GM23338 (cell line): ENCODE data around the gene STK32C. TPM values are rescaled to one million over a fixed set of nuclear protein-coding genes. Genes with fewer than 3 reads are reported as not detected.

ENCODE experiments used
- CREB1 ChIP-seq: fragments of 250-450 bp; sonication (Bioruptor Pico); IDR thresholded peaks from 2 replicates; pipeline ENCODE4 v1.5.0; 2020; ENCODE audit warnings: low read depth, mild to moderate bottlenecking, moderate library complexity
- EZH2 ChIP-seq: fragments of 200-600 bp; sonication (generic); IDR thresholded peaks from one replicate; pipeline ENCODE4 v1.8.0; 2017; ENCODE audit warnings: antibody characterized with exemption, mild to moderate bottlenecking, low read depth; ENCODE audit not compliant: unreplicated experiment
- EZH2phosphoT487 ChIP-seq: fragments of 200-600 bp; sonication (generic); IDR thresholded peaks from one replicate; pipeline ENCODE4 v1.8.1; 2018; ENCODE audit warnings: antibody characterized with exemption; ENCODE audit not compliant: unreplicated experiment
- JUNB ChIP-seq: IDR thresholded peaks from one replicate; pipeline ENCODE4 v1.6.1; 2016; ENCODE audit warnings: antibody characterized with exemption; ENCODE audit not compliant: unreplicated experiment
- STAT1 ChIP-seq: IDR thresholded peaks from one replicate; pipeline ENCODE4 v1.6.1; 2016; ENCODE audit warnings: antibody characterized with exemption; ENCODE audit not compliant: unreplicated experiment
- ZNF114 ChIP-seq: fragments of 250-450 bp; sonication (Bioruptor Pico); IDR thresholded peaks from 2 replicates; pipeline ENCODE4 v1.5.0; 2020; ENCODE audit warnings: mild to moderate bottlenecking, moderate library complexity
- ZNF331 ChIP-seq: fragments of 250-450 bp; sonication (Bioruptor Pico); IDR thresholded peaks from 2 replicates; pipeline ENCODE4 v1.5.0; 2020; ENCODE audit warnings: low read depth, mild to moderate bottlenecking, moderate library complexity
- polyA plus RNA-seq: library from polyadenylated mRNA; unstranded; fragments of >200 nt; fragmentation: Nextera tagmentation; extraction: Ambion mirVana; gene quantifications from 2 replicates; pipeline ENCODE4 v1.2.1, GENCODE V29; 2016
- total RNA-seq: library from RNA; depleted of rRNA; stranded (reverse); fragments of >200 nt; shearing (Covaris generic); gene quantifications from 2 replicates; pipeline ENCODE4 v1.2.3, GENCODE V29; 2014
- TF ChIP-seq, protein P1 (sequence below): fragments of 250-450 bp; sonication (Bioruptor Pico); IDR thresholded peaks from 2 replicates; pipeline ENCODE4 v1.5.0; 2020; ENCODE audit warnings: mild to moderate bottlenecking, moderate library complexity
- TF ChIP-seq, protein P2 (sequence below): IDR thresholded peaks from 2 replicates; pipeline ENCODE4 v1.6.1; 2016; ENCODE audit warnings: antibody characterized with exemption
- TF ChIP-seq, protein P3 (sequence below), 2 experiments: fragments of 200-600 bp in 1 of 2; sonication (generic) in 1 of 2; conservative IDR thresholded peaks; 2 replicates each; pipeline versions ENCODE4 v1.5.1 to v1.6.1; 2016 to 2017; ENCODE audit warnings: antibody characterized with exemption in 2 of 2, low read depth in 2 of 2, mild to moderate bottlenecking in 2 of 2, moderate library complexity in 1 of 2

The STK32C gene
- total and polyA plus RNA-seq, 2 experiments from 2014 or later: 10.2 to 20.5 TPM

DNA sequence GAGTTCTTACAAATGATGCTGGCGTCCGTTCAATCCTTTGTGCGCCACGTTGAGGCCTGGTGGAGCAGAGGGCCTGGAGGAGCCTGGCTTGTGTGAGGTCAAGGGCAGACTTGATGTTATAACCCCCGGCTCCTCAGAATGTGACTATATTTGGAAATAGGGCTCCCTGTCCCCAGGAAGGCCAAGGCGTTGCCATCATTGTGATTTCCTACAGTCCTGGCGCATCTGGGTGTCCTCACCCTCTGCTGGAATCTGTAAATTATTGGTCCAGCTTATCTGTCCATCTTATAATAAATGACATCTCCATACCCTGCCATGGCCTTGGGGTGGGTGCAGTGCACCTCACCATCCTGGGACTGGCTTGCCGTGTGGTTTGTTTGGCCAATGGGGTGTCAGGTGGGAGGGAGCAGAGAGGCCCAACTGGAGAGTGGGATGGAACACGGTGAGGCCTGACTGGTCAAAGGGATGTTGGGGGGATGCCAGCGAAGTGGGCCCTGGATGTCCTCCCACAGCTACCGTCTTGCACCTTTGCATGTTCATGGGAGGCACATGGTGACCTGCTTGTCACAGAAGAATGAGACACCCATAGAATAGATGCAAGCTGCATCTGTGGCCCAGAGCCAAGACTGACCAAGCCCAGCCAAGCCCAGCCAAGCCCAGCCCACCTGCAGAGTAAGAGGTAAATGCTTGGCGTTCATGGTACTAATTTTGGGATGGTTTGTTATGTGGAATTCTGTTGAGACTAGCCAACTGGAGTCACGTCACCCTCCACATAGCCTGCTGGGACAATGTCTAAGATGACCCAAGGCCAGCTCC lies 13.1 kb upstream of the STK32C start (continued):
- TF ChIP-seq, protein P1, sequence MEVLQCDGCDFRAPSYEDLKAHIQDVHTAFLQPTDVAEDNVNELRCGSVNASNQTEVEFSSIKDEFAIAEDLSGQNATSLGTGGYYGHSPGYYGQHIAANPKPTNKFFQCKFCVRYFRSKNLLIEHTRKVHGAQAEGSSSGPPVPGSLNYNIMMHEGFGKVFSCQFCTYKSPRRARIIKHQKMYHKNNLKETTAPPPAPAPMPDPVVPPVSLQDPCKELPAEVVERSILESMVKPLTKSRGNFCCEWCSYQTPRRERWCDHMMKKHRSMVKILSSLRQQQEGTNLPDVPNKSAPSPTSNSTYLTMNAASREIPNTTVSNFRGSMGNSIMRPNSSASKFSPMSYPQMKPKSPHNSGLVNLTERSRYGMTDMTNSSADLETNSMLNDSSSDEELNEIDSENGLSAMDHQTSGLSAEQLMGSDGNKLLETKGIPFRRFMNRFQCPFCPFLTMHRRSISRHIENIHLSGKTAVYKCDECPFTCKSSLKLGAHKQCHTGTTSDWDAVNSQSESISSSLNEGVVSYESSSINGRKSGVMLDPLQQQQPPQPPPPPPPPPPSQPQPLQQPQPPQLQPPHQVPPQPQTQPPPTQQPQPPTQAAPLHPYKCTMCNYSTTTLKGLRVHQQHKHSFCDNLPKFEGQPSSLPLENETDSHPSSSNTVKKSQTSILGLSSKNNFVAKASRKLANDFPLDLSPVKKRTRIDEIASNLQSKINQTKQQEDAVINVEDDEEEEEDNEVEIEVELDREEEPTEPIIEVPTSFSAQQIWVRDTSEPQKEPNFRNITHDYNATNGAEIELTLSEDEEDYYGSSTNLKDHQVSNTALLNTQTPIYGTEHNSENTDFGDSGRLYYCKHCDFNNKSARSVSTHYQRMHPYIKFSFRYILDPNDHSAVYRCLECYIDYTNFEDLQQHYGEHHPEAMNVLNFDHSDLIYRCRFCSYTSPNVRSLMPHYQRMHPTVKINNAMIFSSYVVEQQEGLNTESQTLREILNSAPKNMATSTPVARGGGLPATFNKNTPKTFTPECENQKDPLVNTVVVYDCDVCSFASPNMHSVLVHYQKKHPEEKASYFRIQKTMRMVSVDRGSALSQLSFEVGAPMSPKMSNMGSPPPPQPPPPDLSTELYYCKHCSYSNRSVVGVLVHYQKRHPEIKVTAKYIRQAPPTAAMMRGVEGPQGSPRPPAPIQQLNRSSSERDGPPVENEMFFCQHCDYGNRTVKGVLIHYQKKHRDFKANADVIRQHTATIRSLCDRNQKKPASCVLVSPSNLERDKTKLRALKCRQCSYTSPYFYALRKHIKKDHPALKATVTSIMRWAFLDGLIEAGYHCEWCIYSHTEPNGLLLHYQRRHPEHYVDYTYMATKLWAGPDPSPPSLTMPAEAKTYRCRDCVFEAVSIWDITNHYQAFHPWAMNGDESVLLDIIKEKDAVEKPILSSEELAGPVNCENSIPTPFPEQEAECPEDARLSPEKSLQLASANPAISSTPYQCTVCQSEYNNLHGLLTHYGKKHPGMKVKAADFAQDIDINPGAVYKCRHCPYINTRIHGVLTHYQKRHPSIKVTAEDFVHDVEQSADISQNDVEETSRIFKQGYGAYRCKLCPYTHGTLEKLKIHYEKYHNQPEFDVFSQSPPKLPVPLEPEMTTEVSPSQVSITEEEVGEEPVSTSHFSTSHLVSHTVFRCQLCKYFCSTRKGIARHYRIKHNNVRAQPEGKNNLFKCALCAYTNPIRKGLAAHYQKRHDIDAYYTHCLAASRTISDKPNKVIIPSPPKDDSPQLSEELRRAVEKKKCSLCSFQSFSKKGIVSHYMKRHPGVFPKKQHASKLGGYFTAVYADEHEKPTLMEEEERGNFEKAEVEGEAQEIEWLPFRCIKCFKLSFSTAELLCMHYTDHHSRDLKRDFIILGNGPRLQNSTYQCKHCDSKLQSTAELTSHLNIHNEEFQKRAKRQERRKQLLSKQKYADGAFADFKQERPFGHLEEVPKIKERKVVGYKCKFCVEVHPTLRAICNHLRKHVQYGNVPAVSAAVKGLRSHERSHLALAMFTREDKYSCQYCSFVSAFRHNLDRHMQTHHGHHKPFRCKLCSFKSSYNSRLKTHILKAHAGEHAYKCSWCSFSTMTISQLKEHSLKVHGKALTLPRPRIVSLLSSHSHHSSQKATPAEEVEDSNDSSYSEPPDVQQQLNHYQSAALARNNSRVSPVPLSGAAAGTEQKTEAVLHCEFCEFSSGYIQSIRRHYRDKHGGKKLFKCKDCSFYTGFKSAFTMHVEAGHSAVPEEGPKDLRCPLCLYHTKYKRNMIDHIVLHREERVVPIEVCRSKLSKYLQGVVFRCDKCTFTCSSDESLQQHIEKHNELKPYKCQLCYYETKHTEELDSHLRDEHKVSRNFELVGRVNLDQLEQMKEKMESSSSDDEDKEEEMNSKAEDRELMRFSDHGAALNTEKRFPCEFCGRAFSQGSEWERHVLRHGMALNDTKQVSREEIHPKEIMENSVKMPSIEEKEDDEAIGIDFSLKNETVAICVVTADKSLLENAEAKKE (CRISPR knock-in tag): no peak
- no peak for TF ChIP-seq ZNF114
- TF ChIP-seq, protein P2, sequence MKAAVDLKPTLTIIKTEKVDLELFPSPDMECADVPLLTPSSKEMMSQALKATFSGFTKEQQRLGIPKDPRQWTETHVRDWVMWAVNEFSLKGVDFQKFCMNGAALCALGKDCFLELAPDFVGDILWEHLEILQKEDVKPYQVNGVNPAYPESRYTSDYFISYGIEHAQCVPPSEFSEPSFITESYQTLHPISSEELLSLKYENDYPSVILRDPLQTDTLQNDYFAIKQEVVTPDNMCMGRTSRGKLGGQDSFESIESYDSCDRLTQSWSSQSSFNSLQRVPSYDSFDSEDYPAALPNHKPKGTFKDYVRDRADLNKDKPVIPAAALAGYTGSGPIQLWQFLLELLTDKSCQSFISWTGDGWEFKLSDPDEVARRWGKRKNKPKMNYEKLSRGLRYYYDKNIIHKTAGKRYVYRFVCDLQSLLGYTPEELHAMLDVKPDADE: no peak
- TF ChIP-seq STAT1: no peak
- no peak for TF ChIP-seq ZNF331 (CRISPR knock-in tag)
- no peak for TF ChIP-seq EZH2phosphoT487
- no peak for TF ChIP-seq CREB1 (CRISPR knock-in tag)
- TF ChIP-seq, protein P3, sequence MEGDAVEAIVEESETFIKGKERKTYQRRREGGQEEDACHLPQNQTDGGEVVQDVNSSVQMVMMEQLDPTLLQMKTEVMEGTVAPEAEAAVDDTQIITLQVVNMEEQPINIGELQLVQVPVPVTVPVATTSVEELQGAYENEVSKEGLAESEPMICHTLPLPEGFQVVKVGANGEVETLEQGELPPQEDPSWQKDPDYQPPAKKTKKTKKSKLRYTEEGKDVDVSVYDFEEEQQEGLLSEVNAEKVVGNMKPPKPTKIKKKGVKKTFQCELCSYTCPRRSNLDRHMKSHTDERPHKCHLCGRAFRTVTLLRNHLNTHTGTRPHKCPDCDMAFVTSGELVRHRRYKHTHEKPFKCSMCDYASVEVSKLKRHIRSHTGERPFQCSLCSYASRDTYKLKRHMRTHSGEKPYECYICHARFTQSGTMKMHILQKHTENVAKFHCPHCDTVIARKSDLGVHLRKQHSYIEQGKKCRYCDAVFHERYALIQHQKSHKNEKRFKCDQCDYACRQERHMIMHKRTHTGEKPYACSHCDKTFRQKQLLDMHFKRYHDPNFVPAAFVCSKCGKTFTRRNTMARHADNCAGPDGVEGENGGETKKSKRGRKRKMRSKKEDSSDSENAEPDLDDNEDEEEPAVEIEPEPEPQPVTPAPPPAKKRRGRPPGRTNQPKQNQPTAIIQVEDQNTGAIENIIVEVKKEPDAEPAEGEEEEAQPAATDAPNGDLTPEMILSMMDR (conservative IDR thresholded peaks at IDR 0.05; ENCODE audit: low read depth in 2 of 2): no peak
- TF ChIP-seq EZH2: no peak
- TF ChIP-seq JUNB: no peak
